H4 (cell line): ENCODE data around the gene ACVR2B. TPM values are rescaled to one million over a fixed set of nuclear protein-coding genes. Genes with fewer than 3 reads are reported as not detected.

Source experiments
- DNase-seq: peaks from one replicate; pipeline ENCODE4 v3.0.0-alpha.2; 2015; ENCODE audit warnings: low spot score
- total RNA-seq: library from RNA; depleted of rRNA; stranded (reverse); fragments of >200 nt; shearing (Covaris generic); gene quantifications from 2 replicates; pipeline ENCODE4 v1.2.3, GENCODE V29; 2014

The ACVR2B gene
- total RNA-seq, 1 experiment from 2014 or later, result 1.3 TPM

DNA sequence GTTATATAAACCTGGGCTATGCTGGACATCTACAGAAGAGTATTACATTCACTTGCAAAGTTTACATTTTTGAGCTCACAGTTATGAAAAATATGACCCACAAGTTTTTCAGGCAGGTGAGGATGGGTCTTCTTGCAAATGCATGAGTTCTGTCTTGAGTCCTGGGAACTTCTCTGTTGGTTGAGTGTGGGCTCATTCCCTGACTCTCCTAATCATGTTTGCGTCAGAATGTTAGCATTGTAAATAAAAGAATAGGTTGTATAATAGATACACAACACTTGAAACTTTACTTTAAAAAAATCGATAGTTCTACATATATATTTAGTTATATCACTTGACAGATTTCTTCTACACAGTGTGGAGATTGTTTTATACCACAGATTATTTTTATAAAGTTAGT is 35.3 kb downstream of the ACVR2B start:
- DNase-seq, result no peak

DNA sequence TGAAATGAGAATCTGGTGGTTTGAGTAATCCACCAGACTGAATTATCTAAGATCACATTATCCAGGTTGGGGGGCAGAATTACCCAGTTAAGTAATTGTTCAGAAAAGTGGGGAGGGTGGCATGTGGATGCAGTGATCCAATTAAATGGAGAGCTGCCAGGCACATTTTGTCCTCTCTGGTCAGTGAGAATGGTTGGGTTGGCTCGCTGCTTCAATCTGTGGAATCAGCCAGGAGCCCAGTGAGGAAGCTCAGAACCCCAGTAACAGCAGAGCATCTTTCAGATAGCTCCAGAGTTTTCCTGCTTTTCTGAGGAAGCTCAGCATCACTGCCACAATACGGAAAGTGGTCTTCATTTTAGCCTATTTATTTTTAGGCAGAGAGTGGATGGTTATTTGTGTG is 36.1 kb downstream of the ACVR2B start:
- DNase-seq, result no peak

DNA sequence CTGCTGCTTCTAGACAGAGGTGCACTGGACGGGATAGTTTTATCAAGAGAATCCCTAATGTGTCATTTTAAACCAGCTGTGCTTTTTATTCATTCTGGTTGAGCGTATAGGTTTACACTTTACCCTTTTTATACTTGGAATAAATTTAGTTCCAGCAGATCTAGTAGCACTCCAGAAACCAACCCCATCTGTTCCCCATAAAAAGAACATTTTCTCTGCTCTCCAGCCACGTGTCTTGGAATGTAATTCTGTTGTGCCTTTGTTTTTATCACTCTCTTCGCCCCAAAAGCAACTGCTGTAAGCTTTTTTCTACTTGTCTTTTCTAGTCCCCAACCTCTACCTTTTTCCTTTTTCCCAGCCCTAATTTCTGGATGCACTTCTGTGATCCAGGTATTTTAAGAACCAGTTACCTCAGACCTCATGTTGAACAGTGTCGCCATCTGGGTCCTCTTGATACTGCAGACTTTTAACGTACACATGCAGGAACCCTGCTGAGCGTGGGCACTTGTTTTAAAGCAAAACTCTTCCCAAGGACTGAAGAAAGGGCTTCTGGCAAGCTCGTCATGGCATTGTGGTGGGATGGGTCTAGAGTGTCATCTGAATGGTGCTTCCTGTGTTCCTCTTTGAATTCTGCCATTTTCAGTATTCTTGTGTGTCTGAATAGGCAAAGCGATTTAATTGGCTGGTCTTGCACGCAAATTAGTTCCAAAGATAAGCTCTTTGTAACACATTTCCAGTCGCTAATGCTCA is 36.8 kb downstream of the ACVR2B start:
- DNase-seq, result no peak

DNA sequence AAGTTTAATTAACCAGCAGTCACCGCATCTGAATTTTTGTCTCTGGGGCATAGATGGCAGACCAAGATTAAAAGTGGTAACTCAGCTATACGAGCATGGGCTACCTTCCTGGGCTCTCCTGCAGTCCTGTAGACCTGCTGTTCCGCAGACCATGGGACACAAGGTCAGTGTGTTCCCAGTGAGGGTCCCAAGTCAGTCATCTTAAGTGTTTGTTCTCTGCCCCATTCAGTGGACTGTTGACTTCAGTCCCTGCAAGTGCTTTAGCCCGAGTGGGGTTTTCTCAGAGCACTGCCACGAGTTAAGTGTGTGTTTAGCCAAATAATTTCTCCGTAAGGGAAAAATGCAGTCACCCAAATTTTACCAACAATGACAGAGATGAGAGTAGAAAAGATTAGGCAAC is 37.5 kb downstream of the ACVR2B start:
- no peak for DNase-seq

DNA sequence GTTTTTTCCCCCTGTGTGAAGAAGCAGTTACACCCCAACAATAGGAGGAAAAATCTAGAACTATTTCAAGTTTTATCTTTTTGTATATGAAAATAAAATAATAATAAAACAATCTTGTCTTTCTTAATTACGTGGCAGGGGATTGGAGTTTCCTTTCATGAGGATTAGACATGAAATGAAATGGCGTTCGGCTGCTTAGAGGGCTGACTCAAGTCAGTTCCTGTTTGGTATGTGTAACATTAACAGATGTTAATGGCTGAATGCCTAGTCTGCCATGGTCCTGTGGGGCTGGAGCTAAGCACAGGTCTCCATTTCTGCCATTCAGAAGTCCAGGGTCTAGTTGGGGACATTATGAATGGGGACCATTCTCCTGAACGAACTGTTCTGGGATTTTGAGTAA is 39.3 kb downstream of the ACVR2B start:
- DNase-seq, result no peak

DNA sequence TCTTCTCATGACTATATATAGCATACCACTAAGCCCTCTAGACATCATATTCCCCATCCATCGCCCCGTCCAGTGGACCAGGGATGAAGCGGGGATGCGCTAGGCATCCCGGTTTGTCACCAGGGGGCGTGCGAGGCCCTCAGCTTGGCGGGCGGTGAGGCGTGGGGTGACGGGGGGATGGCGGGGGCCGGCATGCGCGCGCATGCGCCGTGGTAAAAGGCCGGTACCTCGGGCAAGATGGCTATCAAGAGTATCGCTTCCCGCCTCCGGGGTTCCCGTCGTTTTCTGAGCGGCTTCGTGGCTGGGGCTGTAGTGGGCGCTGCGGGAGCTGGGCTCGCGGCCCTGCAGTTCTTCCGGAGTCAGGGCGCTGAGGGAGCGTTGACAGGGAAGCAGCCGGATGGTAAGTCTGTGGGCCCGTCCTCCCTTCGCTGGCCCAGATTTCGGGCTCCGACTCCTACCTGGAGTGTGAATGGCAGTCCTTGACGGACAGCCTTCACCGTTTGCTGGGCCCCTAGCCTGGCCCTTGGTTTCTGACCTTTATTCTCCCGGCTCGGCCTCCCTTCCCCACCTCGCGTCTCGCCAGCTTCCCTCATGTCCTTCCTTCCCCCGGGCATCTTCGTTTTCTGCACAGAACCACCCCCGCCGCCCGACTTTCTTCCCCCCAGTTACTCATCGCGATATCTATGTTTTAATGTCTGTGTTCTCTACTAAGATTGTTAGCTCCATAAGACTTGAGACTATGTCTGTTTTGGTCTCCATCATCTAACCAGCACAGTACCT is 42.6 kb downstream of the ACVR2B start, which contains the start of gene EXOG:
Gene EXOG (plus strand): TSS at position 210 of the 780 bp plus-strand sequence. CDS start 28 bp downstream, at position 238.
- DNase-seq, result peak; percentile 79

DNA sequence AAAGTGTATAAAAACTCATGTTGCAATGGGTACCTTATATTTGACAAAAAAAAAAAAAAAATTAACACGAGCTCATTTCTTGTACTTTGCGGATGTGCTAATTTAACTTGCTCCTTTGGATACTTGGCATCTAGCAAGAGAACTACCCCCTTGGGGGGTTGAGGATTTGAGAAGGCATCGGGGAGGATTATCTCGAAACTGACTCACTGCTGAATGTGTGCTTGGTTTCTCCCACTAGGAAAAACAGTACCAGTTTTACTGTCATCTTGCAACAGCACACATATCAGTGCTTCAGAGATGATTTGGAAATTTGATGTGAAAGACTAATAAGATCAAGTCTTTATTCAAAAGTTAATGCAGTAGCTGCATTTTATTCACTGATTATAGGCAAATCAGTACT is 43.3 kb downstream of the ACVR2B start:
- no peak for DNase-seq

DNA sequence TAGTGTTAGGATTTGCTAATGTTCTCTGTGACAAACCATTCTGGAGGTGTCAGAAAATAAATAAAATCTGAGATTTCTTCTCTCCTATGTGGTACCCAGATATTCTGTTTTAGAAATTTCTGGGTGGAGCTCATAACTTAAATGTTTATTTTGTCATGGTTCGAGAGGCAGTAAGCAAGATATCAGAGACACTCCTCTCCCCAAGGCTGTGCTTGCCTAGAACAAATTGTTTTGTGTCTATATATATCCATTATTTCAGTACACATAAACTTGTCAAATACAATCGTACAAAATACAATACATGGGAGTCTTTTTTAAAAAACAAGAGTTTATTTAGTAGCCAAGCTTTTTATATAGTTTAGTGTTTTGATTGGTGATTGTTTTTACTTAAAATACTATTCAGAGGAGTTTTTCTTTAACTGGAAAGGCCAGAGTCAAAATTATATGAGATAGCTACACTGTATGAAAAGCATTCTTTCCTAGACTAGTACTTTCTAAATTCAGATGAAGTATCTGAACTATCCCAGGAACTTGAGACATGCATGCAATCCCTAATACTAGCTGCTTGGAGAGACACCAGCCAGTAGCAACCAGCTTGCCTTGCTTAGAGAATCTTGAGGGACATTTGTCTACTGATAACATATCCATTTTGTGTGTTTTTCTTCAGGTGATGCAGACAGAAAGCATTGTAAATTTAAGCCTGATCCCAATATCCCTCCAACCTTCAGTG is 47.2 kb downstream of the ACVR2B start:
- DNase-seq, result no peak

DNA sequence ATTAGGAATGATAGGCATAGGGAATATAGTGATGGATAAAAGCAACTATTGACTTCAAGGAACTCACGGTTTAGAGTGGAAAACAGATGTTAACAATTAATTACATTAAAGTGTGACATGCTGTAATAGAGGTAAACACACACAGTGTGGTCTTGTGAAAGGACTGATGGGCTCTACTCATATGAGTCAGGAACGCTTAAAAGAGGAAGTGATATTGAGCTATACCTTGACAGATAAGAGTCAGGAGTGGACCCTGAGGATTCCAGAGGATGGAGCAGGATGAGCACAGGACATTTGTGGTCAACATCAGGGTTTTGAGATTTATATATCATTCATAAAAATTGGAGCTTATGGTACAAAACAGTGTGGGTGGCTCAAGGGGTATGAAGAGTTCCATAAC is 53.4 kb downstream of the ACVR2B start:
- DNase-seq, result no peak

DNA sequence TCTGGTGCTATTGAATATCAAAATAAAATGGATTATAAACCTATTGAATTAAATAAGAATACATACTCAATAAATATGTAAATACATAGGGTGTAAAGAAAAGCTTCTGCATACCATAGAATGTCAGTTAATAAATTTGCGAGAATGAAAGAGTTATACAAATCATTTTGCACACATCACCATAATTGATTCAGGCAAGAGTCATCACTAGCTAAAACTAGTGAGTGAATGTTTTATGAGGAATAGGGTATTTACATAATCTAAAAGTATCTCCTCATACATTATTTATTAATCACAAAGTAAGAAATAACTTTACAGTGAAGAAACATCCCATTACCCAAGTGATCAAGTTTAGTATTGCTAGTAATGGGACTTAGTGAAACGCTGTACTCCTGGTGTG is 56.0 kb downstream of the ACVR2B start:
- DNase-seq, result no peak

DNA sequence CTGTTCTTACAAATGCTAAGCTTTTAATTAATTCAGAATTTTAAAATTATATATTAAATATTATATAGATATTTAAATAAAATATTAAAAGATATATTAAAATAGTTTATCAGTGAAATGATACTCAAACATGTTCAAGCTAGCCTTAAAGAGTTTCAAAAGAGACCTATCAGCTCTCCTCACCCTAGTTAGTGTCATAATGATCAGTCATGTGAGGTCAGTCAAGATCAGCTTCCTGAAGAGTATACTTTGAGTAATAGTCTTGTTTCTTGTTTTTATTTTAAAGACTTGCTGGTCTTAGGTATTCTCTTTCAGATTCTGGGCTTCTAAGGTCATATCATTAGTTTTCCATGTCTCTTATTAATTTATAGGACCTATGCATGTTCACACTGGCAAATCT is 56.9 kb downstream of the ACVR2B start:
- no peak for DNase-seq

DNA sequence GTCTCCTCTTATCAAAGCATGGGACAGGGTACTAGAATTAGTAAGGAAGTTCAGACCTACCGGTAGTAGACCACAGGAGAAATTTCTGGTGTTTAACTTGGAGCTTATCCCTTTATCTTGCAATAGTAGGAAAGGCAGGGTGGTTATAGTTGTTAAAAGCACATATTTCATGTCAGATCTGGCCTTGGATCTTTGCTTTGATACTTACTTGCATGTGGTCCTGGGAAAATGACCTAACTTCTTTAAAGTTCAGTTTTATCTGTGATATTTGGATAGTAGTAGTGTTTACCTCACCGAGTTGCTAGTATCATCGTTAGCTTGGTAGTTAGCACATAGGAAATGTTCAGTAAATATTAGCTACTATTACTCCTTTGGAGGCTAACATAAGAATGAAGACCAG is 57.9 kb downstream of the ACVR2B start:
- no peak for DNase-seq

DNA sequence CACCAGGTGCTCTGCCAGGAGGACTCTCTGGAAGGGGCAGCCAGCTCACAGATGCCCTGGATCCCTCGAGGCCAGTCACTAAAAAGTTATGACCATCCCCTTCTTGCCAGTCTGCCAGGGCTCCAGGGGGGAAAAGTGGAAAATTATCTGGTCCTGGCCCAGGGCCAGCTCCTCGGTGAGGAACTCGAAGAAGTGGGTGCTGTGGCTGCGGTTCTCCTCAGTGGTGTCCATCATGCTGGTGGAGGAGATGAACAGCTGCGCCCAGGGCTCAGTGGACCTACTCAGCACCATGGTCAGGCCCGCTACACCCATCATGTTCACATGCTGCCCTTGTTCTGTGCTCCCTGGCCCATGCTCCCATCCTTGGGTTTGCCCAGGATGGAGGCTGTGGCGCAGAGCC is 61.7 kb downstream of the ACVR2B start:
- no peak for DNase-seq

DNA sequence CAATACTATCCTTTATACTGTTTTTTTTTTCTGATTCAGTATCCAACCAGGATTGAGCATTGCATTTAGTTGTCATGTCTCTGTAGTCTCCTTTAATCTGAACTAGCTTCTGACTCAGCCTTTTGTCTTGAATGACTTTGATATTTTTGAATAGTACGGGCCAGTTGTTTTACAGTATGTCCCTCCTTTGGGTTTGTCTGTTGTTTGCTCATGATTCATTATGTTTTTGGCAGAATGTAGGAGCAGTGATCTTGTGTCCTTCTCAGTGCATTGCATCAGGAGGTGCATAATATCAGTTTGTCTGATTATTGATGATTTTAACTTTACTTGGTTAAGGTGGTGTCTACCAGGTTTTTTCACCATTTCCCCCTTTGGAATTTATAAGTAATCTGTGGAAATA is 63.0 kb downstream of the ACVR2B start:
- DNase-seq, result no peak

DNA sequence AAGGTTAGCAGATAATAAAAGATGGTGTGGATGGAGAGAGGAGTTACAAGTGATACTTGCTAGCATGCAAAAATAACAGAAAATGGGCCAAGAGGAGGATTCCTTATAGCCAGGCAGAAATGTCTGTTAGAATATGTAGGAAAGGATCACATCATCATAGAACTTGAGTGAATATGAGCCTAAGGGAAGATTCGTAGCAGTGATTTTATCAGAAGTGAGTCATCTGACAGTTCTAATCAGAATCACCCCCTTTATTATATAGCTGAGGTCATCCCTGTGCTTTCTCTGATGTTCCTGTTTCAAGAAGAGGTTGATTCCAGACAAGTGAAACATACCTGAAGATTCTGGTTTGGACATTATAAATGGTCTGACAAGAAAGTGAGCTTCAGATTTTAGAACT is 65.3 kb downstream of the ACVR2B start:
- no peak for DNase-seq

DNA sequence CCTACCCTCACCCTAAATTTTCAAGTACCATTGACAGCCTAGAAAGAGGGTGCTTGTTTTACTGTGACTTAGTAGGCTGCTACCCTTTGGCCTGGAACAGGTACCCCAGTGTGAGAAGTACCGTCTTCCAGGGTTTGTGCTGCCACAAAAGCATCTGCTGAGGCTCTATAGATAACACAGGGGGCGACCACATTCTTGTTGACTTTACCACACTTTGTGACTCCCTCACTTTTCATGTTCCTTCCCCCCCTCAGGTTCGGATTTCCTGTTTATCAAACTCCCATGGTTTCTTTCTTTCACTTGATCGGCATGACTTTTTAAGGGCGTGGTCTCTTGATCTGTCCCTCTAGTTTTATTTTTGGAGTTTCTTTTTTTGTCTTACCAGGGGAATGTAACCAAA is 66.0 kb downstream of the ACVR2B start:
- no peak for DNase-seq

DNA sequence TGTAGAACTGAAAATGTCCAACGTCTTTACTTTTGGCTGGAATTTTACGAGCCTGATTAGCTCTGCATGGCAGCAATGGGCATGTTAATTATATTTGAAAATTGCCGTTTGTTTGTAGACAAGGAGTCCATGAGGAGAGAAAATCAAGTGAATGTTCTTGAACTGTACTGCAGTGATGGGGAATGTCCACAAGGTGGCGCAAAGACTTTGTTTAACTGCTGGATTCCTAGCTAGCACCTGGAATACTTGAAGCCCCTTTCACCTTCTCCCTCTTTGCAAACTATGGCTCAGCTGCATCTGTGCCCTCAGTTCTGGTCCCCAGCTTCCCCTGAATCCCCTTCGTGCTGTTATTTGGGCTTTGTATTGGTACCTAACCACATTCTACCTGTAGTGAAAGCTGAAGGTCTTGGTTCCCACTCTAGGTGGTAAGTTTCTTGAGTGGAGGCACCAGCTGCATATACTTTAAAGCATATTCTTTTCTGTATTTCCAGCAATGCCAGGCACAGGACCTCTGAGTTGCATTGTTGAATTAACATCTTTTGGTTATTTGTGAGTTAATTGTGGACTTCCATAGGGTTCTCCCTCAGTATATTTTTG is 67.8 kb downstream of the ACVR2B start:
- peak; percentile 31 for DNase-seq

DNA sequence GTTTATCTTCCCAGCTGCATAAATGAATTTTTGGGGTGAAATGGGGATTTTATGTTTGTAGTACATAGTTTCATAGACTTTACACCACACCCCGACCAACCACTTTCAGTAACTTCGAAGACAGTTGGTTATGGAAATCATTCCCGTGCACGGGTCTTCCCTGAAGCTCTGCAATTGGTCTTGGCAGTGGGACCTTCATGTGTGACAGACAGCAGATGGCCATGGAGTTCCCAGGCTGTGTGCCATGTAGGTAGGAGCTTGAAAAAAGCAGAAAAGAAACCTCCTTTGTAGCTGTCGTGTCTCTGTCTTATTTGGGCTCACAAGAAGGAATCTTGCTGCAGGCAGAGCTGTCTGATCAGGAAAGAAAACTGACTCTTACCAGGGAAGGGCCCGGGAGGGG is 68.3 kb downstream of the ACVR2B start:
- DNase-seq, result no peak

DNA sequence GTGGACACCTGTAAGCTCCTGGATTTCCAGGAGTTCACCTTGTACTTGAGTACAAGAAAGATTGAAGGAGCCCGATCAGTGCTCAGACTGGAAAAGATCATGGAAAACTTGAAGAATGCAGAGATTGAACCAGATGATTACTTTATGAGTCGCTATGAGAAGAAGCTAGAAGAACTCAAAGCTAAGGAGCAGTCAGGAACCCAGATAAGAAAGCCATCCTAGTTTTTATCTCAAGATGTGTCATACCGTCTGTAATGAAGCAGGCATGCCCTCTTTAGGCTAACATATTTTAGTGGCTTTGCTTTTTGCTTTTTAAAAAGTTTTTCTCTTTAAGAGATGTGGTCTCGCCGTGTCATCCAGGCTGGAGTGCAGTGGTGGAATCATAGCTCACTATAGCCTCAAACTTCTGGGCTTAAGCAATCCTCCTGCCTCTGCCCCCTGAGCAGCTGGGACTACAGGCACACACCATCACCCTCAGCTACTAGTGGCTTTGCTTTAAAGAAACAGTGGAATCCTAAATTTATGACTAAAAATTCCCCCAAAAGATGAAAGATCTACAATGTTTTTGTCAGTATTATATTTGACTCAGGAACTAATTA is 70.5 kb downstream of the ACVR2B start:
- no peak for DNase-seq

DNA sequence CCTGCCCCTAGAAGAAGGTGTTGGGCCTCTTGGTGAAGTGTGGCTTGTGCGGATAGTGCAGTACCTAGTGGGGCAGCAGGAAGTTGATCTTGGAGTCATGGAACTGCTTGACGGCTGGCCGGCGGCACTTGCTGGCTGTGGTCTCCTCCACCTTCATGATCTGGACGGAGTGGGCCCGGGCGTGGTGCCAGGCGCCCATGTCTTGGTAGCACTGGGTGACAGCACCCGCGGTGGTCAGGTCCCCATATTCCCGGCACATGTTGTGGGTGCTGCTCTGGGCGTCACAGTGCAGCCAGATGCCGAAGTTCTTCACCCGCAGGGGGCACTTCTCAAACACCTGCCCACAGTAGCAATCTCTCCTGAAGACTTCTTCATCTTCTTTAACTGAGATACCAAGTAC is 73.1 kb downstream of the ACVR2B start:
- no peak for DNase-seq

DNA sequence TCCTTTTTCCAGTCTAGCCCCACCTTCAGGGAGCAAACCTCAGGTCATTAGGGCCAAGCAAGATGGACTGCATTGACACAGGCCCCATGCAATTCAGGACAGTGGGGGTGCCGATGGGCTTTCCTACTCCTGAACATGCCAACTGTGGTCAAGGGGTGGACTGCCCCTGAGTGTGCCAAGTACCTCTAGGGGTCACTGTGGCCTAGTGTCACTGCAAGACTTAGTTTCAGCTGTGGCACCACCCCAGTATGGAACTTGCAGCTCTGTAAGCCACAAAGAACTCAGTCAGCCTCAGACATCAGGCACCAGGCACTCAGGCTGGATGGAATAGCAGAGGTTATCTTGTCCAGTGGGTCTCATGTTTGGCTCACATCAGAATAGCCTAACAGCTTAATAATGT is 74.8 kb downstream of the ACVR2B start:
- no peak for DNase-seq

DNA sequence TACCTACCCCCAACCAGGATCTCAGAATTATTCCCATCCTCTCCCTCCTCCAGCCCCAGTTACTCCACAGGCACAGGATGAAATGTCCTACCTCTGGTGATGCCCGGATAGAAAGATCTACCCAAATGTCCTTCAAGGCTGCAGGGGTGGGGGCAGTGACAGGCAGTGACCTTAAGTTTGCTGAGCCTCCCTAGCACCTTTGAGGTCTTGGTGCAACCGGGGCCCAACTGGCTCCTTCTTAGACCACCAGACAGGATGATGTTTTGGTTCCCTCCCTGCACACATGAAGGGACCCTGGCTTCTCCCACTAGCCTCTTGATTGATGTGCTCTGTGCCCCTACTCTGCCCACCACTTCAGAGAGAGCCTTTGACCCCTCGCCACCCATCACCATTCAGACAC is 78.8 kb downstream of the ACVR2B start:
- DNase-seq, result no peak
